Activated naive CD4-positive, alpha-beta T cell treated with anti-CD3 and anti-CD28 coated beads, Interleukin-2, amount 50 U/mL, for 72 hours (primary cell): Measurements from ENCODE around the gene PRRT1. TPM values are rescaled to one million over a fixed set of nuclear protein-coding genes. Genes with fewer than 3 reads are reported as not detected.
A peak's percentile ranks its signal among the peaks of the same experiment; 100 is the strongest.

Experiments
- ATAC-seq, 2 donors: fragments of 150-1000 bp; cut with Tn5 transposase; 2 replicates each; pipeline ENCODE4 v1.10.0; 2021; ENCODE audit warnings: mild to moderate bottlenecking in 2 of 2, moderate library complexity in 2 of 2
- DNase-seq, 2 donors: peaks; one replicate each; pipeline ENCODE4 v3.0.0; 2021 to 2022; ENCODE audit warnings: low spot score in 2 of 2
- H3K27ac Mint-ChIP-seq, 2 donors: one replicate each; pipeline ENCODE4 v1.8.0; 2022; ENCODE audit warnings: mild to moderate bottlenecking in 2 of 2, mixed read lengths in 2 of 2
- H3K36me3 Mint-ChIP-seq, 2 donors: one replicate each; pipeline ENCODE4 v1.8.0; 2022; ENCODE audit warnings: mixed read lengths in 2 of 2
- H3K9me3 Mint-ChIP-seq, 2 donors: one replicate each; pipeline ENCODE4 v1.8.0; 2022; ENCODE audit warnings: mixed read lengths in 2 of 2
- total RNA-seq, 2 donors: library from RNA; stranded (reverse); gene quantifications; one replicate each; pipeline ENCODE4 v1.2.3, GENCODE V29; 2022

The PRRT1 gene
- total RNA-seq, 2 donors from 2014 or later = 0.77 to 0.84 TPM

GRCh38 chr6:32179766-32180405 lies 28.1 kb upstream of the PRRT1 start:
- peak in 1 of 2 donors; percentile 52 for DNase-seq
- Mint-ChIP-seq H3K9me3 (no peaks in the 10 kb centered on the region), H3K27ac (peak overlapping the region; percentile 31 to 93), H3K36me3 (peaks cover 18 to 26% of the 10 kb centered on the region in 2 donors)
- no peak for ATAC-seq

GRCh38 chr6:32178547-32179440 lies 27.1 kb upstream of the PRRT1 start:
- ATAC-seq (peak in 1 of 2 donors; percentile 2), DNase-seq (no peak)
- Mint-ChIP-seq H3K9me3 (no peaks in the 10 kb centered on the region), H3K27ac (peak overlapping the region; percentile 93 to 97), H3K36me3 (peaks cover 18 to 26% of the 10 kb centered on the region in 2 donors)

- peak; percentile 90 to 93 for DNase-seq
- Mint-ChIP-seq H3K36me3 (peaks cover 18 to 26% of the 10 kb centered on the region in 2 donors), H3K9me3 (no peaks in the 10 kb centered on the region), H3K27ac (peak within 1 kb of the TSS; percentile 93 to 97)
- ATAC-seq = peak; percentile 87
These were observed 26.2 kb upstream of the PRRT1 start, which contains the start of gene RNF5 for GRCh38 chr6:32177788-32178546. Gene RNF5, plus strand, starts transcription at chr6:32178405. Its CDS starts 107 bp downstream, at chr6:32178512.

- DNase-seq = peak in 1 of 2 donors; percentile 39
- Mint-ChIP-seq H3K9me3 (no peaks in the 10 kb centered on the region), H3K36me3 (peaks cover 18 to 26% of the 10 kb centered on the region in 2 donors), H3K27ac (peak overlapping the region; percentile 93 to 97)
- ATAC-seq = peak in 1 of 2 donors; percentile 12
These were observed 25.5 kb upstream of the PRRT1 start for GRCh38 chr6:32177183-32177787.

GRCh38 chr6:32176476-32177182 lies 24.9 kb upstream of the PRRT1 start:
- peaks cover 18 to 26% of the 10 kb centered on the region in 2 donors for H3K36me3 Mint-ChIP-seq
- H3K27ac Mint-ChIP-seq = peak overlapping the region; percentile 93 to 97
- DNase-seq (no peak), ATAC-seq (no peak)
- H3K9me3 Mint-ChIP-seq = no peaks in the 10 kb centered on the region

- Mint-ChIP-seq H3K36me3 (peaks cover 18 to 24% of the 10 kb centered on the region in 2 donors), H3K9me3 (no peaks in the 10 kb centered on the region), H3K27ac (peak within 1 kb of the TSS; percentile 93 to 97)
- ATAC-seq (peak; percentile 57 to 63), DNase-seq (peak; percentile 96)
These were observed 24.2 kb upstream of the PRRT1 start, which contains the start of gene AGPAT1 for GRCh38 chr6:32175711-32176475. Gene AGPAT1, minus strand, starts transcription at chr6:32176084. Its CDS starts 4,588 bp downstream, at chr6:32171496.

- H3K36me3 Mint-ChIP-seq = peaks cover 15 to 18% of the 10 kb centered on the region in 2 donors
- H3K27ac Mint-ChIP-seq = peak overlapping the region; percentile 90 to 93
- no peaks in the 10 kb centered on the region for H3K9me3 Mint-ChIP-seq
- ATAC-seq (no peak), DNase-seq (no peak)
These were observed 23.6 kb upstream of the PRRT1 start for GRCh38 chr6:32175322-32175710.

- no peak for ATAC-seq
- H3K27ac Mint-ChIP-seq = peak overlapping the region in 1 of 2 donors; percentile 45
- DNase-seq = no peak
These were observed 22.7 kb upstream of the PRRT1 start for GRCh38 chr6:32174416-32174815.

GRCh38 chr6:32173051-32173727 lies 21.4 kb upstream of the PRRT1 start:
- Mint-ChIP-seq H3K36me3 (peaks cover 0 to 10% of the 10 kb centered on the region in 2 donors), H3K9me3 (no peaks in the 10 kb centered on the region), H3K27ac (peak overlapping the region; percentile 24 to 45)
- DNase-seq = no peak
- ATAC-seq = no peak

More at GRCh38 chr6:32174416-32174815, 22.7 kb upstream of the PRRT1 start:
- H3K36me3 Mint-ChIP-seq = peaks cover 12 to 19% of the 10 kb centered on the region in 2 donors
- no peaks in the 10 kb centered on the region for H3K9me3 Mint-ChIP-seq

- Mint-ChIP-seq H3K9me3 (no peaks in the 10 kb centered on the region), H3K36me3 (peaks cover 0 to 10% of the 10 kb centered on the region in 2 donors), H3K27ac (peak overlapping the region; percentile 29 to 78)
- ATAC-seq (no peak), DNase-seq (no peak)
These were observed 19.5 kb upstream of the PRRT1 start for GRCh38 chr6:32171234-32171633.

- no peaks in the 10 kb centered on the region for H3K9me3 Mint-ChIP-seq
- no peak for ATAC-seq
- DNase-seq = no peak
- peaks cover 0 to 10% of the 10 kb centered on the region in 2 donors for H3K36me3 Mint-ChIP-seq
- H3K27ac Mint-ChIP-seq = peak overlapping the region in 1 of 2 donors; percentile 78
These were observed 18.6 kb upstream of the PRRT1 start for GRCh38 chr6:32170294-32170693.

- Mint-ChIP-seq H3K36me3 (peaks cover 0 to 10% of the 10 kb centered on the region in 2 donors), H3K27ac (peak overlapping the region; percentile 4 to 83), H3K9me3 (no peaks in the 10 kb centered on the region)
- no peak for ATAC-seq
- no peak for DNase-seq
These were observed 17.3 kb upstream of the PRRT1 start for GRCh38 chr6:32168807-32169591.

GRCh38 chr6:32168350-32168749 lies 16.6 kb upstream of the PRRT1 start:
- Mint-ChIP-seq H3K9me3 (no peaks in the 10 kb centered on the region), H3K27ac (peak overlapping the region; percentile 4 to 70), H3K36me3 (peaks cover 0 to 10% of the 10 kb centered on the region in 2 donors)
- DNase-seq (no peak), ATAC-seq (no peak)
